ENCODE measurements around the gene KIF1B. TPM values are rescaled to one million over a fixed set of nuclear protein-coding genes. Genes with fewer than 3 reads are reported as not detected.
"Not testable (repeated sequence)": the region's sequence is repeated elsewhere in the genome, so short reads cannot be mapped to it uniquely, and the experiment has no call there.

The KIF1B gene
- total RNA-seq, 1 donor from 2014 or later: 93.6 TPM

DNA sequence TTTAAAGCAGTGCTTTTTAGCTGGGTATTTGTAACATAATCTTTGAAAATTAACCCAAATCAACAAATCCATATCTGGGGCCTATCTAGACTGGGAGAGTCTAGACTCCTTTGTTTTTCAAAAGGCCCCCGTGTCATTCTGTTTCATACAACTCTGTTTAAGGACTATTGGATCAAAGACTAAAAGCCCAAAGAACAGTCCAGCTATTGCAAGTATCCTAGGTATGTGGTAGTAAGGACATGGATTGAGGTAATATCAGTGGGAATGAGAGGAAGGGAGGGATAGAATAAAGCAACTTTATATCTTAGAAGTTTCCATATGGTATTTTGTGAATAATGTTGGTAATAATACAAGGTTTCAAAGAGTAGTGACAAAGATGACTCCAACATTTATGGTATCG lies 18.2 kb downstream of the KIF1B start:
- no peak for DNase-seq (ENCODE audit: low spot score)
- intact Hi-C loops (cut with DNase I): no loop called here

DNA sequence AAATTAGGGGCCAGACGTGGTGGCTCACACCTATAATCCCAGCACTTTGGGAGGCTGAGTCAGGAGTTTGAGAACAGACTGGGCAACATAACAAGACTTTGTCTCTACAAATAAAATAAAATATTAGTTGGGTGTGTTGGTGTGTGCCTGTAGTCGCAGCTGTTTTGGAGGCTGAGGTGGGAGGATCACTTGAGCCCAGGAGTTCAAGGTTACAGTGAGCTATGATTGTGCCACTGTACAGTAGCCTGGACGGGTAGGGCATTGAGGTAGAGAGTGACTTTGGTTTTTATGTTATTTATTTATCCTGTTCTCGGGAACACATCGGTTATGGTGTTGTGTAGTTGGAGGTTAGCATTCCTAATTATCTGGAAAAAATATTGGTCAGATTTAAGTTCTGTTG lies 19.5 kb downstream of the KIF1B start:
- DNase-seq (ENCODE audit: low spot score): no peak
- intact Hi-C loops (cut with DNase I): no loop called here

DNA sequence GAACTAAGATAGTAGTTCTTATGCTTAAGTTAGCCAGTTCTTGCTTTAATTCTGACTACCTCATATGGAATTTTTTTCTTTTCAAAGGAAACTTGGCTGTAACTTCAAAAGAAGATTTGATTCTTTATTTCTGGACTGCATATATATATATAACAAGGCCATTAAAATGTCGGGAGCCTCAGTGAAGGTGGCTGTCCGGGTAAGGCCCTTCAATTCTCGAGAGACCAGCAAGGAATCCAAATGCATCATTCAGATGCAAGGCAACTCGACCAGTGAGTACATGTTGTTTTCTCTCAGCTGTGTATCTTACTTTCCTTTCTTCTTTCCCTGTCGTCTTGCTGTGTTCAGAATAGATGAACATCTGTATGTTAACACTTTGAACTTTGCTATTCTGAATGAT lies 21.8 kb downstream of the KIF1B start:
- intact Hi-C loops (cut with DNase I): no loop called here
- DNase-seq (ENCODE audit: low spot score): no peak

- intact Hi-C loops (cut with DNase I): no loop called here
- DNase-seq (ENCODE audit: low spot score): no peak
Measured at GRCh38 chr1:10236405-10237156, 26.2 kb downstream of the KIF1B start.

- DNase-seq (ENCODE audit: low spot score): no peak
Measured at GRCh38 chr1:10237157-10237539, 26.8 kb downstream of the KIF1B start.

DNA sequence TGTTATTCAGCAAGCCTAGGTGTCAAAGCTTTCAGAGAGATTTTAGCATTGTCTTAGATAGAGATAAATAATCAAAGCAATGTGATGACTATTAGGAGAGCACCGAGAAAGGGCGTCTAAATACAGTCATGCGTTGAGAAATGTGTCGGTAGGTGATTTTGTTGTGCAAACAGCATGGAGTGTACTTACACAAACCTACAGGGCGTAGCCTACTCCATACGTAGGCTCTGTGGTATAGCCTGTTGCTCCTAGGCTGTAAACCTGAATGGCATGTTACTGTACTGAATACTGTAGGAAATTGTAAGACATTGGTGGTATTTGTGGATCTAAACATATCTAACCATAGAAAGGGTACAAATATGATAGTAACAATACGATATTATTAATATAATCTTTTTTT lies 31.8 kb downstream of the KIF1B start:
- no peak for DNase-seq (ENCODE audit: low spot score)
- intact Hi-C loops (cut with DNase I): no loop called here

More at GRCh38 chr1:10237157-10237539, 26.8 kb downstream of the KIF1B start:
- intact Hi-C loops (cut with DNase I): no loop called here

- DNase-seq (ENCODE audit: low spot score): no peak
- intact Hi-C loops (cut with DNase I): no loop called here
Measured at GRCh38 chr1:10242811-10243210, 32.4 kb downstream of the KIF1B start.

GRCh38 chr1:10245674-10246073 lies 35.3 kb downstream of the KIF1B start:
- DNase-seq (ENCODE audit: low spot score): no peak
- intact Hi-C loops (cut with DNase I): no loop called here

GRCh38 chr1:10249808-10250457 lies 39.6 kb downstream of the KIF1B start:
- intact Hi-C loops (cut with DNase I): loop anchor here (5.0 kb wide), 1 partner anchor 33 kb away; no protein-coding TSS in a partner anchor
- DNase-seq (ENCODE audit: low spot score): no peak

DNA sequence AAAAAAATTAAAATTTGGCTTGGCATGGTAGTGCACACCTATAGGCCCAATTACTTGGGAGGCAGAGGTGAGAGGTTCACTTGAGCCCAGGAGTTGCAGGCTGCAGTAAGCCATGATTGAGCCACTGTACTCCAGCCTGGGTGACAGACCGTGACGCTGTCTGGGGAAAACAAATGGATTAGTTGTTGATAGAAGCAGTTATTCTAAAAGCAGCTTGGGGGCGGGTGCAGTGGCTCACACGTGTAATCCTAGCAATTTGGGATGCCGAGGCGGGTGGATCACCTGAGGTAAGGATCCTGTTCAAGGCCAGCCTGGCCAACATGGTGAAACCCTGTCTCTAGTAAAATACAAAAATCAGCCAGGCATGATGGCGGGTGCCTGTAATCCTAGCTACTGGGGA lies 40.3 kb downstream of the KIF1B start:
- intact Hi-C loops (cut with DNase I): loop anchor here (5.0 kb wide), 1 partner anchor 33 kb away; no protein-coding TSS in a partner anchor
- DNase-seq (ENCODE audit: low spot score): no peak

DNA sequence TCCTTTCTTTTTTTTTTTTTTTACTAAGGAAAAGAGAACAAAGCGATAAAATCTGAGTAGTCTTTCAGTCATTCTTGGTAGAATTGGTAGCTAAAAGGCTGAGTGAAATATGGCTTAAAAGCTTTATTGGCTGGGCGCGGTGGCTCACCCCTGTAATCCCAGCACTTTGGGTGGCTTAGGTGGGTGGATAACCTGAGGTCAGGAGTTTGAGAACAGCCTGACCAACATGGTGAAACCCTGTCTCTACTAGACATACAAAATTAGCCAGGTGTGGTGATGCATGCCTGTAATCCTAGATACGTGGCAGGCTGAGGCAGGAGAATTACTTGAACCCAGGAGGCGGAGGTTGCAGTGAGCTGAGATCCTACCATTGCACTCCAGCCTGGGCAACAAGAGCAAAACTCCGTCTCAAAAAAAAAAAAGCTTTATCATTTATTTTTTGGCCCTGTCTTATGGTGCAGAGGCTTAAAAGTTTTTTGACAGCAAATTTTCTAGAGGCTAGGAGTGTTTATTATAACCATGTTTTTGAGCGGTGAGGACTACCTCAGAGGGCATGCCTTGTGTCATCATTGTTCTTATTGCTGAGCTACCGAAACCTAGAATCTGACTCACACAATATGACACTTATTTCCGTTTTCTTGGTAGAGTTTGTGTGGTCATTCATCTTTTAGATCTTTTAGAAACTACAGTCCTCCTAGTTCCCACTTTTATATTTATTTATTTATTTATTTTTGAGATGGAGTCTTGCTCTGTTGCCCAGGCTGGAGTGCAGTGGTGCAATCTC lies 41.1 kb downstream of the KIF1B start:
- intact Hi-C loops (cut with DNase I): loop anchor here (5.0 kb wide), 1 partner anchor 34 kb away; no protein-coding TSS in a partner anchor
- DNase-seq (ENCODE audit: low spot score): not testable (repeated sequence)

GRCh38 chr1:10252508-10252907 lies 42.1 kb downstream of the KIF1B start:
- intact Hi-C loops (cut with DNase I): loop anchor here (5.0 kb wide), 1 partner anchor 35 kb away; no protein-coding TSS in a partner anchor

GRCh38 chr1:10253149-10253548 lies 42.8 kb downstream of the KIF1B start:
- DNase-seq (ENCODE audit: low spot score): no peak
- intact Hi-C loops (cut with DNase I): loop anchor here (5.0 kb wide), 1 partner anchor 36 kb away; no protein-coding TSS in a partner anchor

More at GRCh38 chr1:10252508-10252907, 42.1 kb downstream of the KIF1B start:
- DNase-seq (ENCODE audit: low spot score): no peak

DNA sequence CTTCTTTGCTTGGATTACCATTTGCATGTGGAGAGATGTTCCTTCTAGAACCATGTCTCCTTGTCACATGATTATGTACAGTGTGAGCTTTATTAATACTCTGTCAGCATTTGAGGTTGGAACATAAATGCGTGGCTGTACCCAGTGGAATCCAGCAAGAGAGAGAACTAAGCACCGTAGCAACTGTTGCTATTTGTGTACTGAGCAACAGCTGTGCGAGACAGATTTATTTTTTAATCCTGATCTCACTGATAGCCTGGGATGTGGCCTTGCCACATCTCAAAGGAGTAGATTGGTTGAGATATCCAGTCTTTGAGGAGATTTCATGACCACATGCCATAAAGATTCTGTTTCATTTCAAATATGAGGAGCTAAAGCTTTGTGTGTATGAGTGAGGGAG lies 43.4 kb downstream of the KIF1B start:
- no peak for DNase-seq (ENCODE audit: low spot score)
- intact Hi-C loops (cut with DNase I): loop anchor here (5.0 kb wide), 1 partner anchor 36 kb away; no protein-coding TSS in a partner anchor

GRCh38 chr1:10257851-10258250 lies 47.5 kb downstream of the KIF1B start:
- intact Hi-C loops (cut with DNase I): no loop called here
- no peak for DNase-seq (ENCODE audit: low spot score)

DNA sequence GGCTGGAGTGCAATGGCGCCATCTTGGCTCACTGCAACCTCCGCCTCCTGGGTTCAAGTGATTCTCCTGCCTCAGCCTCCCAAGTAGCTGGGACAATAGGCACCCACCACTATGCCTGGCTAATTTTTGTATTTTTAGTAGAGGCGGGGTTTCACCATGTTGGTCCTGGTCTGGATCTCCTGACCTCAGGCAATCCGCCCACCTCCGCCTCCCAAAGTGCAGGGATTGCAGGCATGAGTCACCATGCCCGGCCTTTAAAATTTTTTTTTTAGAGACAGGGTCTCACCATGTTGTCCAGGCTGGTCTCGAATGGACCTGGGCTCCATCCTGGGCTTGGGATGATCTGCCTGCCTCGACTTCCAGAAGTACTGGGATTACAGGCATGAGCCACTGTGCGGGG lies 49.2 kb downstream of the KIF1B start:
- intact Hi-C loops (cut with DNase I); DNase-seq (ENCODE audit: low spot score): not testable (repeated sequence)

DNA sequence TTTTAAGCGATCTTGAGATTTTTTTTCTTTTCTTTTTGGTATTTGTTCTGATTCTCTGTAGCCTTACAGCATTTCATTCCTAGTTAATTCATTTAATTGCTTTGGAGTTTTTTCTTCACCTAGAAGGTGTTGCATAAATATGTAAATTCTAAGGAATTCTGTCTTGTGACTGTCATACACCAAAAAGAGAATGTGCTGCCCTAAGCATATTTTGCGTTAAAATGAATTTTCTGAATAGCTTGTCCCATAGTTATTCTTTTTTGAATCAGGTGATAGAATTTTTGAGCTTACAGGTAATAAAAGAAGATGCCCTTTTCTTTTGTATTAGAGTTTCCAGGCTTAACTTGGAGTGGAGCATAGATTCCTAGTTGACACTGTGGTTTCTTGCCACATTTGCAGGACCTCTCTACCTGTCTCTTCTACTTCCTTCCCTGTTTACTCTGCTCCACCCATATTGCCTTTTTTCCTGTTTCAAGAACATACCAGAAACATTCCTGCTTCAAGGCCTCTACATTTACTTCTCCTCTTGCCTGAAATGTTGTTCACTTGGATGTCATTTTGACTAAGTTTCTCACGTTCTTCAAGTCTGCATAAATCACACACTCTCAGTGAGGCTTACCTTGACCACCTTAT lies 53.2 kb downstream of the KIF1B start:
- intact Hi-C loops (cut with DNase I): no loop called here
- no peak for DNase-seq (ENCODE audit: low spot score)

DNA sequence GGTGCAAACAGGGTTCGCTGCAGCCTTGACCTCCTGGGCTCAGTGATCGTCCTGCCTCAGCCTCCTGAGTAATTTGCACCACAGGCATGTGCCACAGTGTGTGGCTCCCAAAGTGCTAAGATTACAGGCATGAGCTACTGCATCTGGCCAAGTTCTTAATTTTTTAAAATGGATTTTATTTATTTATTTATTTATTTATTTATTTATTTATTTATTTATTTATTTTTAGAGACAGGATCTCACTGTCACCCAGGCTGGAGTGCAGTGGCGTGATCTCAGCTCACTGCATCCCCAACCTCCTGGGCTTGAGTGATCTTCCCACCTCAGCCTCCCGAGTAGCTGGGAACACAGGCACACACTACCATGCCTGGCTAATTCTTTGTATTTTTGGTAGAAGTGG lies 54.7 kb downstream of the KIF1B start:
- intact Hi-C loops (cut with DNase I): no loop called here
- DNase-seq (ENCODE audit: low spot score): no peak

DNA sequence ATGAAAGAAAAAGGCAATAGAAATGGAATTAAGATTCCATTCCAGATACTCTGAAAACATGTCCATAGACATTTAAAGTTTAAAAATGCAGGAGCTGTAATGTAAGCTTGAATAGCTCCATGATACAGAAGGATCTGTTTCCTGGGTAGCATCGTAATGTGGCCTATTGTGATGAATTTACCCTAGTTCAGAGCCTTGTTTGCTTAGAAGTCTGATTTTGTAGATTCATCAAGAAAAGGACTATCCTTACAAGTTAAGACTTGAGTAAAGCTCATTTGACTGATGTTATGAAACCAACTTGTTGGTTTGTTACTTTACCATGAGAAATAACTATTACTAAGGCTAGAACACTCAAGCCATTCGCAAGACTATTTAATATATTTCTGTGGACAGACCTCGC lies 55.5 kb downstream of the KIF1B start:
- no peak for DNase-seq (ENCODE audit: low spot score)
- intact Hi-C loops (cut with DNase I): no loop called here

DNA sequence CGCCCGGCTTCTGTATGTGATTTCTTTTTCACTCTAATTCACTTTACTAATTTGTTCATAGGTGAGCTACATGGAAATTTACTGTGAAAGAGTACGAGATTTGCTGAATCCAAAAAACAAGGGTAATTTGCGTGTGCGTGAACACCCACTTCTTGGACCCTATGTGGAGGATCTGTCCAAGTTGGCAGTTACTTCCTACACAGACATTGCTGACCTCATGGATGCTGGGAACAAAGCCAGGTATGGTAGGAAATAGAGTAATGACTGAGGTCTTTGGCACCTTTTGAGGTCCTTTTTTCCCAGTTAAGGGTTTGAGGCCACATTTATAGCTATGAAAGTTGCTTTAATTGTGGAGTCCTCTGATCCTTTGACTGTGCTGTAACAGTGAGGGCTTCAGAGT lies 56.9 kb downstream of the KIF1B start:
- intact Hi-C loops (cut with DNase I): no loop called here
- no peak for DNase-seq (ENCODE audit: low spot score)
